Breast epithelium (tissue), 4 donors: ENCODE data around the gene RFC1. TPM values are rescaled to one million over a fixed set of nuclear protein-coding genes. Genes with fewer than 3 reads are reported as not detected.
"Not testable (repeated sequence)": the region's sequence is repeated elsewhere in the genome, so short reads cannot be mapped to it uniquely, and the experiment has no call there.

Source experiments
- DNase-seq, 2 donors: peaks; one replicate each; pipeline ENCODE4 v3.0.0-alpha.2; 2019; ENCODE audit warnings: low spot score in 2 of 2
- H3K27ac ChIP-seq, 2 donors: fragments of 200-600 bp; sonication (generic) in 1 of 2; one replicate each; pipeline ENCODE4 v1.5.1; 2016 to 2019; ENCODE audit warnings: mild to moderate bottlenecking in 1 of 2
- H3K27me3 ChIP-seq, 2 donors: fragments of 200-600 bp; sonication (generic) in 1 of 2; one replicate each; pipeline versions ENCODE4 v1.5.1 to v1.6.0; 2017 to 2019; ENCODE audit warnings: control low read depth in 1 of 2, mild to moderate bottlenecking in 1 of 2
- H3K36me3 ChIP-seq: fragments of 200-600 bp; one replicate; pipeline ENCODE4 v1.5.1; 2019
- H3K4me1 ChIP-seq, 2 donors: fragments of 200-600 bp; sonication (generic); one replicate each; pipeline ENCODE4 v1.5.1; 2016 to 2019; ENCODE audit warnings: control low read depth in 1 of 2
- H3K4me3 ChIP-seq, 3 donors: fragments of 200-600 bp; sonication (generic); 1 replicate in 2 of 3; 2 replicates in 1 of 3; pipeline ENCODE4 v1.5.1; 2016 to 2019; ENCODE audit warnings: mild to moderate bottlenecking in 3 of 3, moderate library complexity in 2 of 3
- H3K9me3 ChIP-seq, 2 donors: fragments of 200-600 bp; sonication (generic) in 1 of 2; one replicate each; pipeline ENCODE4 v1.5.1; 2016 to 2019; ENCODE audit warnings: control low read depth in 1 of 2
- CTCF ChIP-seq, 3 donors: fragments of 450-650 bp; IDR thresholded peaks; one replicate each; pipeline ENCODE4 v1.5.1; 2016 to 2017; ENCODE audit warnings: antibody characterized with exemption in 3 of 3, mild to moderate bottlenecking in 3 of 3, moderate library complexity in 3 of 3
- POLR2A ChIP-seq: fragments of 450-650 bp; IDR thresholded peaks from one replicate; pipeline ENCODE4 v1.6.1; 2016; ENCODE audit warnings: antibody characterized with exemption, mild to moderate bottlenecking, moderate library complexity
- POLR2AphosphoS5 ChIP-seq, 3 donors: sonication (generic); formaldehyde crosslinking; IDR thresholded peaks; one replicate each; pipeline ENCODE4 v1.6.1; 2017; ENCODE audit warnings: antibody characterized with exemption in 3 of 3
- intact Hi-C: fragments of 100-400 bp; cut with DNase I; formaldehyde crosslinking; loops from one replicate; pipeline ENCODE4 v1.15.1; 2023; ENCODE audit warnings: low total_unique reads
- total RNA-seq, 3 donors: library from RNA; depleted of rRNA; stranded (reverse); fragments of >200 nt; gene quantifications; one replicate each; pipeline ENCODE4 v1.1.0, GENCODE V29; 2016

RFC1 gene
- total RNA-seq, 3 donors from 2014 or later = 39.3 to 43.6 (median 41.8) TPM

GRCh38 chr4:39406763-39407583 is 40.8 kb upstream of the RFC1 start, which contains the start of gene KLB:
Gene KLB (plus strand): TSS chr4:39406930. CDS start chr4:39406950, 20 bp downstream.
- Histone ChIP-seq H3K27ac (no peak within 1 kb of the TSS), H3K36me3 (no peaks in the 10 kb centered on the region), H3K4me1 (no peaks in the 10 kb centered on the region), H3K9me3 (no peaks in the 10 kb centered on the region), H3K4me3 (no peak within 1 kb of the TSS), H3K27me3 (no peaks in the 10 kb centered on the region)
- no peak for DNase-seq
- intact Hi-C loops = no loop called here
- TF ChIP-seq CTCF (IDR thresholded peaks at IDR 0.05) (no peak), POLR2A (no peak), POLR2AphosphoS5 (IDR thresholded peaks at IDR 0.05) (no peak)

- H3K4me3 ChIP-seq, H3K4me1 ChIP-seq, DNase-seq, H3K36me3 ChIP-seq, H3K9me3 ChIP-seq, H3K27ac ChIP-seq, intact Hi-C loops, H3K27me3 ChIP-seq: not testable (repeated sequence)
Measured at GRCh38 chr4:39401640-39402039, 35.5 kb upstream of the RFC1 start.

GRCh38 chr4:39394706-39395105 is 28.5 kb upstream of the RFC1 start:
- Histone ChIP-seq H3K4me1 (no peaks in the 10 kb centered on the region), H3K27me3 (no peaks in the 10 kb centered on the region), H3K9me3 (no peaks in the 10 kb centered on the region), H3K27ac (no peak overlapping the region), H3K36me3 (no peaks in the 10 kb centered on the region), H3K4me3 (no peak overlapping the region)
- intact Hi-C loops = no loop called here
- no peak for DNase-seq
- TF ChIP-seq CTCF (IDR thresholded peaks at IDR 0.05) = no peak
- TF ChIP-seq POLR2A = no peak
- no peak for TF ChIP-seq POLR2AphosphoS5 (IDR thresholded peaks at IDR 0.05)

GRCh38 chr4:39390603-39391002 is 24.4 kb upstream of the RFC1 start:
- Histone ChIP-seq H3K9me3 (no peaks in the 10 kb centered on the region), H3K4me3 (no peak overlapping the region), H3K27ac (no peak overlapping the region), H3K27me3 (no peaks in the 10 kb centered on the region), H3K4me1 (no peaks in the 10 kb centered on the region), H3K36me3 (no peaks in the 10 kb centered on the region)
- intact Hi-C loops = no loop called here
- no peak for TF ChIP-seq CTCF (IDR thresholded peaks at IDR 0.05)
- TF ChIP-seq POLR2A = no peak
- no peak for TF ChIP-seq POLR2AphosphoS5 (IDR thresholded peaks at IDR 0.05)
- no peak for DNase-seq

- Histone ChIP-seq H3K4me1 (no peaks in the 10 kb centered on the region), H3K36me3 (no peaks in the 10 kb centered on the region), H3K27ac (no peak overlapping the region), H3K9me3 (no peaks in the 10 kb centered on the region), H3K4me3 (no peak overlapping the region), H3K27me3 (no peaks in the 10 kb centered on the region)
- intact Hi-C loops = no loop called here
- no peak for DNase-seq
- TF ChIP-seq POLR2A (no peak), CTCF (IDR thresholded peaks at IDR 0.05) (no peak), POLR2AphosphoS5 (IDR thresholded peaks at IDR 0.05) (no peak)
Measured at GRCh38 chr4:39384563-39384962, 18.4 kb upstream of the RFC1 start.
